GM12878 (cell line): ENCODE measurements around the gene GNPTG. TPM values are rescaled to one million over a fixed set of nuclear protein-coding genes. Genes with fewer than 3 reads are reported as not detected.

Experiments used
- ATAC-seq: fragments of 200-7000 bp; cut with Tn5 transposase; 3 replicates; pipeline ENCODE4 v1.9.1; 2020; ENCODE audit warnings: mild to moderate bottlenecking, moderate library complexity
- BruUV-seq: library from RNA; stranded (reverse); fragments of 400-500 nt; replicated peaks from 2 replicates; lab custom pipeline; 2021; lab: Mats Ljungman, UMichigan
- CTCF ChIA-PET: fragments of 300-600 bp; sonication (Branson Sonifier 250); formaldehyde crosslinking; extraction: SDS; loops from one replicate; lab custom pipeline; 2021; ENCODE audit warnings: inconsistent platforms; lab: Yijun Ruan, JAX
- POLR2A ChIA-PET: fragments of 350-600 bp; formaldehyde crosslinking; extraction: SDS; loops from one replicate; lab custom pipeline; 2021; ENCODE audit warnings: inconsistent platforms; lab: Charles Lee
- RAD21 ChIA-PET: fragments of 300-600 bp; sonication (Branson Sonifier 250); formaldehyde crosslinking; loops from one replicate; lab custom pipeline; 2023; ENCODE audit warnings: antibody characterized with exemption; ENCODE audit not compliant: unreplicated experiment; lab: Charles Lee
- SMC1A ChIA-PET: fragments of 300-600 bp; sonication (Branson Sonifier 250); formaldehyde crosslinking; loops from one replicate; lab custom pipeline; 2023; ENCODE audit not compliant: unreplicated experiment, uncharacterized antibody; lab: Charles Lee
- DNase-seq: peaks from one replicate; pipeline ENCODE4 v3.0.0-alpha.2; 2011; ENCODE audit warnings: low read depth, low spot score
- FAIRE-seq: peaks from 3 replicates; lab custom pipeline; 2011; peaks lifted over from hg19 to GRCh38; lab: Jason Lieb, UNC
- H2AFZ ChIP-seq: 2 replicates; pipeline ENCODE4 v1.6.0; 2011; ENCODE audit warnings: low read depth, low read length, control low read depth; ENCODE audit not compliant: control insufficient read depth
- H3K27ac ChIP-seq: 2 replicates; pipeline ENCODE4 v1.5.1; 2011; ENCODE audit warnings: control low read depth; ENCODE audit not compliant: control insufficient read depth, insufficient read depth
- H3K27me3 ChIP-seq, 2 experiments: replicated peaks in 1 of 2; 2 replicates each; pipeline versions ENCODE4 v1.6.0 to v1.6.1; 2011; ENCODE audit warnings: low read length in 1 of 2; ENCODE audit not compliant: control insufficient read depth in 2 of 2, insufficient read depth in 2 of 2
- H3K36me3 ChIP-seq, 2 experiments: 2 replicates each; pipeline ENCODE4 v1.5.1; 2011; ENCODE audit warnings: low read length in 1 of 2; ENCODE audit not compliant: control insufficient read depth in 2 of 2, insufficient read depth in 2 of 2
- H3K4me1 ChIP-seq: 2 replicates; pipeline ENCODE4 v1.6.1; 2011; ENCODE audit warnings: mild to moderate bottlenecking, low read length, moderate library complexity, mixed read lengths; ENCODE audit not compliant: control insufficient read depth, insufficient read depth
- H3K4me2 ChIP-seq: 2 replicates; pipeline ENCODE4 v1.6.0; 2011; ENCODE audit warnings: control low read depth; ENCODE audit not compliant: control insufficient read depth, insufficient read depth
- H3K4me3 ChIP-seq: fragments of 200-600 bp; sonication (generic); 2 replicates; pipeline ENCODE4 v1.5.1; 2016
- H3K79me2 ChIP-seq: 2 replicates; pipeline ENCODE4 v1.6.0; 2011; ENCODE audit warnings: low read length; ENCODE audit not compliant: control insufficient read depth, insufficient read depth
- H3K9ac ChIP-seq: 2 replicates; pipeline ENCODE4 v1.8.0; 2011; ENCODE audit warnings: low read length, control low read depth, mixed read lengths; ENCODE audit not compliant: control insufficient read depth, insufficient read depth
- H3K9me3 ChIP-seq: replicated peaks from 3 replicates; pipeline ENCODE4 v1.5.1; 2011; ENCODE audit warnings: mild to moderate bottlenecking, low read length; ENCODE audit not compliant: control insufficient read depth, insufficient read depth
- H4K20me1 ChIP-seq: 2 replicates; pipeline ENCODE4 v1.6.0; 2011; ENCODE audit not compliant: control insufficient read depth, insufficient read depth
- ATF2 ChIP-seq: IDR thresholded peaks from 2 replicates; pipeline ENCODE4 v1.6.1; 2012; ENCODE audit warnings: low read length, inconsistent platforms
- ATF3 ChIP-seq: IDR thresholded peaks from 2 replicates; pipeline ENCODE4 v1.6.1; 2011; ENCODE audit warnings: low read depth, mild to moderate bottlenecking, low read length, moderate library complexity, borderline replicate concordance; ENCODE audit errors: extremely low read depth
- BACH1 ChIP-seq: fragments of 450-650 bp; IDR thresholded peaks from 2 replicates; pipeline ENCODE4 v1.6.1; 2017; ENCODE audit warnings: mild to moderate bottlenecking, borderline replicate concordance
- BCL11A ChIP-seq: IDR thresholded peaks from 2 replicates; pipeline ENCODE4 v1.6.1; 2011; ENCODE audit warnings: low read depth, low read length
- HDGF ChIP-seq: fragments of 450-650 bp; IDR thresholded peaks from 2 replicates; pipeline ENCODE4 v1.6.1; 2016; ENCODE audit warnings: antibody characterized with exemption
- WRNIP1 ChIP-seq: IDR thresholded peaks from 2 replicates; pipeline ENCODE4 v1.6.1; 2011; ENCODE audit warnings: low read depth, low read length, improper control_type of control experiment, borderline replicate concordance
- ZBTB33 ChIP-seq: fragments of 450-650 bp; IDR thresholded peaks from 2 replicates; pipeline ENCODE4 v1.6.1; 2017; ENCODE audit warnings: mild to moderate bottlenecking
- ZNF384 ChIP-seq: IDR thresholded peaks from 2 replicates; pipeline ENCODE4 v1.6.1; 2012; ENCODE audit warnings: low read depth, mild to moderate bottlenecking, low read length, improper control_type of control experiment, borderline replicate concordance
- WGBS: methylation state at CpG from one replicate; pipeline ENCODE4 v1.1.6; 2016; ENCODE audit warnings: low lambda C conversion rate; ENCODE audit not compliant: insufficient replicate concordance, insufficient coverage; ENCODE audit errors: missing lambda C conversion rate; 5-methylcytosine and 5-hydroxymethylcytosine counted together
- in situ Hi-C: fragments of 300-500 bp; cut with MboI; formaldehyde crosslinking; loops from 9 replicates; pipeline ENCODE4 v1.14.3; 2018; ENCODE audit warnings: mixed read lengths
- intact Hi-C: fragments of 100-400 bp; cut with micrococcal nuclease; formaldehyde crosslinking; loops from one replicate; pipeline ENCODE4 v1.14.2; 2022; ENCODE audit not compliant: unreplicated experiment
- polyA plus RNA-seq, 11 experiments: library from polyadenylated mRNA; depleted of rRNA in 4 of 11; unstranded in 6 of 11; stranded (reverse) in 5 of 11; fragments of >200 nt; fragmentation: Nextera tagmentation in 4 of 11; fragmentation: Illumina TruSeq in 1 of 11; extraction: Ambion mirVana in 4 of 11; extraction: Trizol in 1 of 11; gene quantifications; 1 replicate in 1 of 11; 2 replicates in 10 of 11; pipeline versions ENCODE4 v1.2.1 to v1.2.3, GENCODE V29; 2011 to 2016; ENCODE audit warnings: inconsistent platforms in 2 of 11, missing spikeins in 2 of 11, low read depth in 1 of 11
- total RNA-seq, 4 experiments: library from RNA; depleted of rRNA in 3 of 4; stranded (reverse); fragments of >200 nt in 3 of 4; fragmentation: Illumina TruSeq in 1 of 4; extraction: Trizol in 1 of 4; gene quantifications; 2 replicates each; pipeline versions ENCODE4 v1.2.1 to v1.2.3, GENCODE V29; 2013 to 2021

Gene GNPTG
- total and polyA plus RNA-seq, 10 of the 15 experiments (the other 5 are each of a cell fraction or from before 2014, with no cell fraction given) = 0.80 to 32.6 (median 20.9) TPM

GRCh38 chr16:1336619-1337018 lies 15.1 kb upstream of the GNPTG start:
- TF ChIP-seq ZNF384 = no peak
- no peak for TF ChIP-seq BCL11A
- TF ChIP-seq WRNIP1 = no peak
- no peak for TF ChIP-seq ATF2
- TF ChIP-seq HDGF = no peak
- no peak for TF ChIP-seq ATF3
- no peak for TF ChIP-seq BACH1
- no peak for TF ChIP-seq ZBTB33
- Histone ChIP-seq H3K9ac (no peak overlapping the region), H3K4me2 (no peak overlapping the region), H3K27me3 (peaks cover 5 to 14% of the 10 kb centered on the region in 2 experiments; a peak in 3 of 4 replicates), H4K20me1 (no peaks in the 10 kb centered on the region), H2AFZ (no peak overlapping the region), H3K4me3 (no peak overlapping the region), H3K27ac (no peak overlapping the region), H3K79me2 (no peaks in the 10 kb centered on the region), H3K4me1 (peaks cover 6% of the 10 kb centered on the region; the same call in 1 of the 2 replicates), H3K36me3 (no peaks in the 10 kb centered on the region), H3K9me3 (no peaks in the 10 kb centered on the region)
- ChIA-PET CTCF (interaction anchor here (0.9 to 2.0 kb wide), 2 partner anchors 28 to 43 kb away, joined by 5 to 6 read pairs; no protein-coding TSS in a partner anchor), POLR2A (interaction anchor here (0.5 kb wide), 1 partner anchor 16 kb away, joined by 5 read pairs; no protein-coding TSS in a partner anchor), RAD21 (no interaction called here), SMC1A (no interaction called here)
- FAIRE-seq = no peak
- BruUV-seq = no TSS peak
- no peak for ATAC-seq
- intact Hi-C loops (no loop called here), in situ Hi-C loops (no loop called here)
- DNase-seq = no peak
- 34% methylated on average over 15 of the region's 15 CpGs for WGBS
